HepG2 (cell line): ENCODE results near the gene RUNX3. TPM values are rescaled to one million over a fixed set of nuclear protein-coding genes. Genes with fewer than 3 reads are reported as not detected.

Experiments used
- ATF7 ChIP-seq, 2 experiments: fragments of 450-650 bp in 1 of 2; sonication (generic) in 1 of 2; formaldehyde crosslinking in 1 of 2; IDR thresholded peaks; 2 replicates each; pipeline versions ENCODE4 v1.4.0 to v1.6.1; 2016 to 2020; ENCODE audit warnings: antibody characterized with exemption in 1 of 2, mild to moderate bottlenecking in 1 of 2, missing genetic modification reagents in 1 of 2
- CREBL2 ChIP-seq: sonication (generic); formaldehyde crosslinking; IDR thresholded peaks from 2 replicates; pipeline ENCODE4 v1.8.1; 2023; ENCODE audit warnings: missing genetic modification reagents, mild to moderate bottlenecking, borderline replicate concordance
- DMTF1 ChIP-seq: sonication (generic); formaldehyde crosslinking; IDR thresholded peaks from 2 replicates; pipeline ENCODE4 v1.4.0; 2020; ENCODE audit warnings: mild to moderate bottlenecking, missing genetic modification reagents
- FOXK1 ChIP-seq: sonication (generic); formaldehyde crosslinking; IDR thresholded peaks from 2 replicates; pipeline ENCODE4 v1.4.0; 2020; ENCODE audit warnings: low read depth, missing genetic modification reagents, borderline replicate concordance
- MIXL1 ChIP-seq: IDR thresholded peaks from 2 replicates; pipeline ENCODE4 v1.6.1; 2016
- RFXANK ChIP-seq: IDR thresholded peaks from 2 replicates; pipeline ENCODE4 v1.6.1; 2016
- RFXAP ChIP-seq: sonication (generic); formaldehyde crosslinking; IDR thresholded peaks from 2 replicates; pipeline ENCODE4 v1.4.0; 2020; ENCODE audit warnings: missing genetic modification reagents, borderline replicate concordance
- SCMH1 ChIP-seq: sonication (generic); formaldehyde crosslinking; IDR thresholded peaks from 2 replicates; pipeline ENCODE4 v1.9.0; 2021; ENCODE audit warnings: missing genetic modification reagents, mild to moderate bottlenecking, borderline replicate concordance
- SETDB1 ChIP-seq: sonication (generic); formaldehyde crosslinking; IDR thresholded peaks from 2 replicates; pipeline ENCODE4 v1.5.1; 2020; ENCODE audit warnings: missing genetic modification reagents, mild to moderate bottlenecking, borderline replicate concordance
- SIN3B ChIP-seq: fragments of 150-350 bp; IDR thresholded peaks from 2 replicates; pipeline ENCODE4 v1.6.1; 2014; ENCODE audit warnings: low read length
- SIX1 ChIP-seq: sonication (generic); formaldehyde crosslinking; IDR thresholded peaks from 2 replicates; pipeline ENCODE4 v1.4.0; 2020; ENCODE audit warnings: missing genetic modification reagents, borderline replicate concordance
- SMC3 ChIP-seq: IDR thresholded peaks from 2 replicates; pipeline ENCODE4 v1.6.1; 2011; ENCODE audit warnings: low read length, improper control_type of control experiment
- SNAI1 ChIP-seq: sonication (generic); formaldehyde crosslinking; IDR thresholded peaks from 2 replicates; pipeline ENCODE4 v1.5.0; 2020; ENCODE audit warnings: mild to moderate bottlenecking, missing genetic modification reagents, borderline replicate concordance
- SOX6 ChIP-seq, 2 experiments: fragments of 450-650 bp in 1 of 2; sonication (generic) in 1 of 2; formaldehyde crosslinking in 1 of 2; IDR thresholded peaks; 2 replicates each; pipeline versions ENCODE4 v1.4.0 to v1.6.1; 2017 to 2020; ENCODE audit warnings: antibody characterized with exemption in 1 of 2, mild to moderate bottlenecking in 1 of 2, missing genetic modification reagents in 1 of 2
- SRF ChIP-seq: IDR thresholded peaks from 2 replicates; pipeline ENCODE4 v1.6.1; 2011; ENCODE audit warnings: mild to moderate bottlenecking, low read depth, low read length, moderate library complexity
- TEAD3 ChIP-seq: optimal IDR thresholded peaks from 2 replicates; pipeline ENCODE3; 2016; ENCODE audit warnings: borderline replicate concordance
- ZNF292 ChIP-seq: sonication (generic); formaldehyde crosslinking; IDR thresholded peaks from 2 replicates; pipeline ENCODE4 v1.8.1; 2022; ENCODE audit warnings: mild to moderate bottlenecking, low read depth, missing genetic modification reagents, borderline replicate concordance
- ZNF33A ChIP-seq: sonication (generic); formaldehyde crosslinking; IDR thresholded peaks from 2 replicates; pipeline ENCODE4 v1.5.1; 2020; ENCODE audit warnings: missing genetic modification reagents, mild to moderate bottlenecking, moderate library complexity, borderline replicate concordance
- ZNF562 ChIP-seq: sonication (generic); formaldehyde crosslinking; IDR thresholded peaks from 2 replicates; pipeline ENCODE4 v1.8.0; 2022; ENCODE audit warnings: missing genetic modification reagents, borderline replicate concordance
- ZNF772 ChIP-seq: sonication (generic); formaldehyde crosslinking; IDR thresholded peaks from 2 replicates; pipeline ENCODE4 v1.5.0; 2020; ENCODE audit warnings: mild to moderate bottlenecking, missing genetic modification reagents
- ZNF850 ChIP-seq: sonication (generic); formaldehyde crosslinking; conservative IDR thresholded peaks from 2 replicates; pipeline ENCODE4 v1.9.0; 2021; ENCODE audit warnings: mild to moderate bottlenecking, missing genetic modification reagents
- ZSCAN20 ChIP-seq: sonication (generic); formaldehyde crosslinking; IDR thresholded peaks from 2 replicates; pipeline ENCODE4 v1.4.0; 2020; ENCODE audit warnings: missing genetic modification reagents, mild to moderate bottlenecking, borderline replicate concordance
- polyA plus RNA-seq, 8 experiments: library from polyadenylated mRNA; depleted of rRNA in 3 of 8; stranded (reverse) in 7 of 8; unstranded in 1 of 8; fragments of >200 nt; fragmentation: Illumina TruSeq in 4 of 8; extraction: Trizol in 4 of 8; gene quantifications; 2 replicates each; pipeline versions ENCODE4 v1.2.1 to v1.2.3, GENCODE V29; 2011 to 2016; ENCODE audit warnings: low read depth in 4 of 8, missing spikeins in 1 of 8, mixed read lengths in 1 of 8; ENCODE audit not compliant: insufficient read depth in 1 of 8
- total RNA-seq, 5 experiments: library from RNA; depleted of rRNA; stranded (reverse); fragments of >200 nt; fragmentation: Illumina TruSeq; extraction: Trizol; gene quantifications; 2 replicates each; pipeline ENCODE4 v1.2.3, GENCODE V29; 2016; ENCODE audit warnings: low read depth in 1 of 5
- TF ChIP-seq, protein P1 (sequence below): sonication (generic); formaldehyde crosslinking; IDR thresholded peaks from 2 replicates; pipeline ENCODE4 v1.8.1; 2023; ENCODE audit warnings: missing genetic modification reagents, inconsistent platforms, borderline replicate concordance
- TF ChIP-seq, protein P2 (sequence below): sonication (generic); formaldehyde crosslinking; IDR thresholded peaks from 2 replicates; pipeline ENCODE4 v1.8.0; 2022; ENCODE audit warnings: mild to moderate bottlenecking, missing genetic modification reagents, borderline replicate concordance

The RUNX3 gene
- total and polyA plus RNA-seq, 2 of the 13 experiments (the other 11 are each of a cell fraction or from before 2014, with no cell fraction given) = 0.04 to 0.22 TPM

- TF ChIP-seq SIN3B (no peak), ZNF772 (CRISPR knock-in tag) (no peak), ZSCAN20 (CRISPR knock-in tag) (no peak), ATF7 (IDR thresholded peaks at IDR 0.05) (no peak), ATF7 (CRISPR knock-in tag; IDR thresholded peaks at IDR 0.05) (no peak), RFXAP (CRISPR knock-in tag) (no peak), RFXANK (CRISPR knock-in tag) (no peak), ZNF562 (no peak), CREBL2 (no peak), SETDB1 (no peak), SOX6 (IDR thresholded peaks at IDR 0.05) (no peak), SOX6 (CRISPR knock-in tag; IDR thresholded peaks at IDR 0.05) (no peak), ZNF292 (CRISPR knock-in tag) (peak; percentile 75; the same call in 1 of the 2 replicates), SNAI1 (CRISPR knock-in tag) (no peak), FOXK1 (CRISPR knock-in tag) (no peak), SCMH1 (CRISPR knock-in tag) (no peak), SIX1 (no peak), DMTF1 (no peak), SMC3 (no peak), SRF (no peak), MIXL1 (CRISPR knock-in tag) (no peak), ZNF33A (CRISPR knock-in tag) (no peak), TEAD3 (no peak), ZNF850 (no peak)
- TF ChIP-seq, protein P1, sequence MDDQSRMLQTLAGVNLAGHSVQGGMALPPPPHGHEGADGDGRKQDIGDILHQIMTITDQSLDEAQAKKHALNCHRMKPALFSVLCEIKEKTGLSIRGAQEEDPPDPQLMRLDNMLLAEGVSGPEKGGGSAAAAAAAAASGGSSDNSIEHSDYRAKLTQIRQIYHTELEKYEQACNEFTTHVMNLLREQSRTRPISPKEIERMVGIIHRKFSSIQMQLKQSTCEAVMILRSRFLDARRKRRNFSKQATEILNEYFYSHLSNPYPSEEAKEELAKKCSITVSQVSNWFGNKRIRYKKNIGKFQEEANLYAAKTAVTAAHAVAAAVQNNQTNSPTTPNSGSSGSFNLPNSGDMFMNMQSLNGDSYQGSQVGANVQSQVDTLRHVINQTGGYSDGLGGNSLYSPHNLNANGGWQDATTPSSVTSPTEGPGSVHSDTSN (CRISPR knock-in tag) = no peak
- TF ChIP-seq, protein P2, sequence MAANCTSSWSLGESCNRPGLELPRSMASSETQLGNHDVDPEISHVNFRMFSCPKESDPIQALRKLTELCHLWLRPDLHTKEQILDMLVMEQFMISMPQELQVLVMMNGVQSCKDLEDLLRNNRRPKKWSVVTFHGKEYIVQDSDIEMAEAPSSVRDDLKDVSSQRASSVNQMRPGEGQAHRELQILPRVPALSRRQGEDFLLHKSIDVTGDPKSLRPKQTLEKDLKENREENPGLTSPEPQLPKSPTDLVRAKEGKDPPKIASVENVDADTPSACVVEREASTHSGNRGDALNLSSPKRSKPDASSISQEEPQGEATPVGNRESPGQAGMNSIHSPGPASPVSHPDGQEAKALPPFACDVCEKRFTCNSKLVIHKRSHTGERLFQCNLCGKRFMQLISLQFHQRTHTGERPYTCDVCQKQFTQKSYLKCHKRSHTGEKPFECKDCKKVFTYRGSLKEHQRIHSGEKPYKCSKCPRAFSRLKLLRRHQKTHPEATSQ (CRISPR knock-in tag) = no peak
Measured at GRCh38 chr1:24914226-24915069, 15.6 kb downstream of the RUNX3 start (continued).
